Duodenal mucosa (tissue), 2 donors: Measurements from ENCODE around the gene PANK4.
A peak's percentile ranks its signal among the peaks of the same experiment; 100 is the strongest.
"Not testable (repeated sequence)": the region's sequence is repeated elsewhere in the genome, so short reads cannot be mapped to it uniquely, and the experiment has no call there.

Experiments used
- H3K27ac ChIP-seq: one replicate; pipeline ENCODE4 v1.7.0; 2013; ENCODE audit warnings: low read depth, low read length
- H3K27me3 ChIP-seq, 2 donors: one replicate each; pipeline ENCODE4 v1.7.0; 2013; ENCODE audit warnings: low read length in 2 of 2, control low read depth in 1 of 2; ENCODE audit not compliant: insufficient read depth in 2 of 2, control insufficient read depth in 1 of 2
- H3K36me3 ChIP-seq, 2 donors: one replicate each; pipeline ENCODE4 v1.7.0; 2013; ENCODE audit warnings: low read length in 2 of 2, control low read depth in 1 of 2; ENCODE audit not compliant: insufficient read depth in 2 of 2, control insufficient read depth in 1 of 2
- H3K4me1 ChIP-seq, 2 donors: one replicate each; pipeline ENCODE4 v1.7.0; 2013; ENCODE audit warnings: low read length in 2 of 2, control low read depth in 1 of 2; ENCODE audit not compliant: insufficient read depth in 2 of 2, control insufficient read depth in 1 of 2
- H3K4me3 ChIP-seq, 2 donors: one replicate each; pipeline ENCODE4 v1.7.0; 2013; ENCODE audit warnings: low read length in 2 of 2, low read depth in 1 of 2
- H3K9ac ChIP-seq, 2 donors: one replicate each; pipeline ENCODE4 v1.7.0; 2013; ENCODE audit warnings: low read length in 2 of 2, low read depth in 1 of 2
- H3K9me3 ChIP-seq, 2 donors: one replicate each; pipeline ENCODE4 v1.7.0; 2013; ENCODE audit warnings: low read length in 2 of 2, control low read depth in 1 of 2; ENCODE audit not compliant: control insufficient read depth in 1 of 2

The PANK4 gene

DNA sequence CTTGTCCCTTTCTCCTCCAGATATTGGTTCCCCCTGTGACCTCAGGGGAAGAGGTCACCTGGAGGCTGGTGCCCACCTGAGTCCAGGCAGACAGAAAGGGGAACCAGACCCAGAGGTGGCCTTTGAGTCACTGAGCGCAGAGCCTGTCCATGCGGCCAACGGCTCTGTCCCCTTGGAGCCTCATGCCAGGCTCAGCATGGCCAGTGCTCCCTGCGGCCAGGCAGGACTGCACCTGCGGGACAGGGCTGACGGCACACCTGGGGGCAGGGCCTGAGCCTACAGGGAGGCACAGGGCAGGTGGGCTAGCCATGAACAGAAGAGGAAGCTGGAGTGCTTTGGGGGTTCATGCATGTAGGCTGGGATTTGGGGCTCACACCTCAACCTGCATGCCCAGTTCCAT is 32.5 kb upstream of the PANK4 start:
- H3K9ac ChIP-seq: peak overlapping the region in 1 of 2 donors; percentile 10
- H3K4me3 ChIP-seq: no peak overlapping the region
- H3K27ac ChIP-seq: no peak overlapping the region
- H3K9me3 ChIP-seq: no peaks in the 10 kb centered on the region
- H3K27me3 ChIP-seq: no peaks in the 10 kb centered on the region
- peaks cover 40 to 52% of the 10 kb centered on the region in 2 donors for H3K36me3 ChIP-seq
- peaks cover 24 to 49% of the 10 kb centered on the region in 2 donors for H3K4me1 ChIP-seq

DNA sequence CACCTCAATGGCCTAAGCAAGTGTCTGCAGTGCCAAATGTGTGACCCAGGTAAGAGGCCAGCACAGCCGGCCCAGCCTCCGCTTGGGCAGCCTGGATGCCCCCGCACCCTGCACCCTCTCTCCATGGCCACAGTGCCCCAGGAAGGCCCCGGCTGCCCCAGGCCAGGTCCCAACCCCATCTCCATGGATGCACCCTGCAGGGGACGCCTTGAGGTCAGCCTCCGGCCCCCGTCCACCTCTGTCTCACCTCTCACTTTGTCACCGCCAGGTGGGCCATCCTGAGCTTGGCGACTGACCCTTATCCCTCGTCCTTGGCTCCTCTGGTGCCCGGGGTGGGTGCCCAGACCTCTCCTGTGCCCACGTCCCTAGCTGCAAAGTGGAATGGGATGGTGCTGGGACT is 32.0 kb upstream of the PANK4 start:
- Histone ChIP-seq H3K27ac (no peak overlapping the region), H3K9me3 (no peaks in the 10 kb centered on the region), H3K4me3 (peak overlapping the region in 1 of 2 donors; percentile 98), H3K36me3 (peaks cover 38 to 52% of the 10 kb centered on the region in 2 donors), H3K9ac (peak overlapping the region; percentile 99 to 100), H3K4me1 (peaks cover 24 to 52% of the 10 kb centered on the region in 2 donors), H3K27me3 (no peaks in the 10 kb centered on the region)

DNA sequence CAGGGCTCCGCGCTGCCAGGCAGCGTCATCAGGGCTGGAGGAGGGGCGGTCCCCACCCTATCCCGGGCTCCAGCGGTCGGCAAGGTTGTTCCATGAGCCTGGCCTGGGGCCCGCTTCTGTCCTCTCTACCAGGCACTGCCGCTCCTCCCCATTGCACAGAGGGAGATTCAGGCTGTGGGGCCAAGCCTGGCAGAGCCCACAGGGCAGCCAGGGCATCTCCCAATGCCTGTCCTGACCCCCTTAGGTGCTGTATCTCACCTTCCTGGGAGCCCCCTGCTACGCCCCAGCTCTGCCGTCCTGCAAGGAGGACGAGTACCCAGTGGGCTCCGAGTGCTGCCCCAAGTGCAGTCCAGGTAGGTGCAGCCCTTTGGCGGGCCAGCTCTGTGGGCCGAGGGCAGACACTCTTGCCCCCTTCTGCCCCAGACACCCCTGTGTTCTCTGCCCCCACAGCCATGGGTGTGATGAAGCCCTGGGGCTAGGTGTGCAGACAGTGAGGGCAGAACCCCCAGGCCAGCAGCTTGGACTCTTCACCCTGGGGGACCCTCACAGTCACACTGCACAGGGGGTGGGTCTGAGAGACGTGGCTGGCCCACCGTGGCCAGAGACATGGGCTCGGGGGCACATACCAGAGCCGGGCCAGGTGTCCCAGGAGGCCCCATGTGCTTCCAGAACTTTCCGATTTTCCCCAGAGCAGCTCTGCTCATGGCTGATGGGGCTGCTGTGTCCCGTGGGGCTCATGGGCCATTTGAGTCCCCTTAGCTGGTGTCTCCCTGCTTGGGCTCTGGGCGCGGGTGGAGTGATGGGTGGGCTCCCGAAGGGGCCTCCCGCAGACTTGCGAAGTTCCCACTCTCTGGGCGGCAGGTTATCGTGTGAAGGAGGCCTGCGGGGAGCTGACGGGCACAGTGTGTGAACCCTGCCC is 31.3 kb upstream of the PANK4 start:
- Histone ChIP-seq H3K27me3 (no peaks in the 10 kb centered on the region), H3K36me3 (peaks cover 36 to 47% of the 10 kb centered on the region in 2 donors), H3K9ac (peak overlapping the region; percentile 99 to 100), H3K9me3 (no peaks in the 10 kb centered on the region), H3K4me1 (peaks cover 24 to 52% of the 10 kb centered on the region in 2 donors), H3K4me3 (peak overlapping the region; percentile 96 to 98), H3K27ac (peak overlapping the region; percentile 99)

DNA sequence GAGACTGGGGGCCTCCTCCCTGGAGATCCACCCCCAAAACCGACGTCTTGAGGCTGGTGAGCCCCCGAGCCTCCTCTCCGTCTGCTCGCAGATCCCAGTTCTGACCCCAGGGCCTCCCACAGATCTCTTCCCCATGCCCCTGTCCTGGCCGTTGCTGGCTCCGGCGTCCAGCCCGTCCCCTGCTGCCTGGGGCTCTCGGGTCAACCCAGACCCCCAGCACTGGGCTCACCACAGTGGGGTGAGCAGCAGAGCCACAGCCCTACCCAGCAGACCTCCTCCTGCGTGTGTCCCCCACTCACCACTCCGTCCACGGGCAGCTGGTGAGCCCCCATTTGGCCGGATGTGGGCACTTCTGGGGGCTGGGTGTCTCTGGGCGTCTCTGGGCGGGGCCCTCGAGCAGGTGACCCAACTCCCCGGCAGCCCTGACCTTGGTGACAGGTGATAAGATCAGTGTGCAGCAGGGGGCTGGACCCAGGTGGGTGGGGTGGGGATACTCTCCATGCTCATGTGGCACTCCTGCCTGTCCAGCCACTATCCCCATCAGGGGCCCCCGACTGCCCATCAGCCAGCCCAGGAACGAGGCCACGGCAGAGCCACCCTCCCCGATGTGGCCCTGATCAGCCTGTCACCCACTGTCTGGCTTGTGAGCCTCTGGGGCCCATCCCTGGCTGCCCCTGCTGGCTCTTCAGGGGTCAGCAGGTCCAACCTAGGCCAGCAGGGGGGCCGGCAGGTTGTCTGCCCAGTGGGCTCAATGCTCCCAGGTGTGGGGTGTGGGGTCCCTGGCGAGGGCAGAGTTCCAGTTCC is 30.5 kb upstream of the PANK4 start:
- H3K27ac ChIP-seq: peak overlapping the region; percentile 99
- H3K27me3 ChIP-seq: no peaks in the 10 kb centered on the region
- peaks cover 30 to 38% of the 10 kb centered on the region in 2 donors for H3K36me3 ChIP-seq
- H3K9ac ChIP-seq: peak overlapping the region; percentile 99 to 100
- H3K4me1 ChIP-seq: peaks cover 24 to 52% of the 10 kb centered on the region in 2 donors
- peak overlapping the region; percentile 96 to 98 for H3K4me3 ChIP-seq
- H3K9me3 ChIP-seq: no peaks in the 10 kb centered on the region

DNA sequence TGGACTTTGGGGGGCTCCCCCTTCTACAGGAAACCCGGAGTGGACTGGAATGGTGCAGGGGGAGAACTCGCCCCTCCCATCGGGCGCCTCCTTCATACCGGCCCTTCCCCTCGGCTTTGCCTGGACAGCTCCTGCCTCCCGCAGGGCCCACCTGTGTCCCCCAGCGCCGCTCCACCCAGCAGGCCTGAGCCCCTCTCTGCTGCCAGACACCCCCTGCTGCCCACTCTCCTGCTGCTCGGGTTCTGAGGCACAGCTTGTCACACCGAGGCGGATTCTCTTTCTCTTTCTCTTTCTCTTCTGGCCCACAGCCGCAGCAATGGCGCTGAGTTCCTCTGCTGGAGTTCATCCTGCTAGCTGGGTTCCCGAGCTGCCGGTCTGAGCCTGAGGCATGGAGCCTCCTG is 29.9 kb upstream of the PANK4 start, which contains the start of gene TNFRSF14:
TSS of gene TNFRSF14 (plus strand) at position 95 of the 401 bp plus-strand sequence. CDS start at position 389, 294 bp downstream.
- peak within 1 kb of the TSS; percentile 99 to 100 for H3K9ac ChIP-seq
- peaks cover 24 to 52% of the 10 kb centered on the region in 2 donors for H3K4me1 ChIP-seq
- peaks cover 24 to 32% of the 10 kb centered on the region in 2 donors for H3K36me3 ChIP-seq
- peak within 1 kb of the TSS; percentile 99 for H3K27ac ChIP-seq
- no peaks in the 10 kb centered on the region for H3K27me3 ChIP-seq
- H3K4me3 ChIP-seq: peak within 1 kb of the TSS; percentile 96 to 98
- H3K9me3 ChIP-seq: no peaks in the 10 kb centered on the region

DNA sequence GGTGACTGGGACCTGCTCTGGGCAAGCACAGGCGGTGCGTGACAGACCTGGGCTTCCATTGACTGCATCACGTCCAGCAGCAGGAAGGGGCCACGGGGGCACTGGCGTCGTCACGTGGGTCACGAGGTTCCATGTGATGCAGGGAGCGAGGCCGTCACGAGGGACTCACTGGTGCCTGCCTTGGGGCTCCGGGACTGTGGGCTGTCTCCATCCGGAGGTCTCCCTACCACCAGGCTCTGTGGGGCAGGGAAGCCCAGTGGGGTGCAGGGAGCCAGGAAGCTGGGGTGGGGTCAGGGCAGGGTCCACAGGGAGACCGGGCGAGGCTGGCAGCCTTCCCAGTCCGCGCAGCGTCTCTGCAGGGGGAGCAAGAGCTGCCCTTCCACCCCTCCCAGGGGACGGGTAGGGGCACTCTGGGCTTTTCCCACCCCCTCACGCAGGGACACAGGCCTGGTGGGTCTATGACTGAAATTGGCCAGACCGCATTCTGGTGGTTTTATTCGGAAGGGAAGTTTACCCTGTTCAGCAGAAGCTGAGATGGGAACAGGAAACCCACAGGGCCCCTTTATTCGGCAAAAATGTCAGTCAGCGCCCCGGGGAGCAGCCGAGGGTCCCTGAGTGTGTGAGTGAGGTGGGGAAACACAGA is 29.4 kb upstream of the PANK4 start:
- H3K9me3 ChIP-seq: no peaks in the 10 kb centered on the region
- H3K4me1 ChIP-seq: peaks cover 24 to 52% of the 10 kb centered on the region in 2 donors
- H3K36me3 ChIP-seq: peaks cover 19 to 27% of the 10 kb centered on the region in 2 donors
- H3K4me3 ChIP-seq: peak overlapping the region; percentile 96 to 98
- H3K27ac ChIP-seq: peak overlapping the region; percentile 99
- H3K9ac ChIP-seq: peak overlapping the region; percentile 99 to 100
- no peaks in the 10 kb centered on the region for H3K27me3 ChIP-seq

DNA sequence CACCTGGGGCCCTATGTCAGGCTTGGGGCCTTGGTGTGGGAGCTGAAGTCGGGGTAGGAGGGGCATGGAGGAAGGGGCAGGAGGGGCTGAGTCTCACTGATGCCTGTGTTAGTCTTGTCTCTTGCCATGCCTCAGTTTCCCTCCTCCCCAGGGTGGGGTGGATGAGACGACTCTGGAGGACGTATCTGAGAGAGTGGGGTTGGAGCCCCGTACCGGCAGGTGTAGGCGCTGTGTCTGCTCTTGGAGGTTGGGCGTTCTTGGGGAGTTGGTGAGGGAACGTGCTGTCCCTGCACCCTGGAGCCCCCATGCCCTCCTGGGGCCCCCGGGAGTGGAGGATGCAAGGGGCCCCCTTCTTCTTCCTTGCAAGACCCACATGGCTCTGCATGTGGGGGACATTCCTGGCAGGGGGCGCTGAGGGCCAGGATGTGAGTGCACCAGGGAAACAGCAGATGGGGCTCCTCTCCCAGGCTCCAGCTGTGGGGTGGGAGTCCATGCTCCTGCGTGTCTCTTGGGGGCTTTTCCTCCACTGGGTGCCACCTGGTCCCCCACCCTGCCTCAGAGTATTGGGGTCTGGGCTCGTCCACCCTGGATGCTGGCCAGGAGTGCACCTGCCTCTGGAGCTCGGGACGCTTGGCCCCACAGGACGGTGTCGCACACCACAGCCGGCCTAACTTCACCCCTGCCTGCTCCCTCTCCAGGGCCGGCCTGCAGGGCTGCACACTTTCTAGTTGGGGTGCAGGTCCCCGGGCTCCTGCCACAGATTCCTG is 28.4 kb upstream of the PANK4 start:
- Histone ChIP-seq H3K4me3 (peak overlapping the region; percentile 96 to 98), H3K27me3 (no peaks in the 10 kb centered on the region), H3K36me3 (peaks cover 15 to 18% of the 10 kb centered on the region in 2 donors), H3K4me1 (peaks cover 24 to 52% of the 10 kb centered on the region in 2 donors), H3K27ac (peak overlapping the region; percentile 99), H3K9me3 (no peaks in the 10 kb centered on the region), H3K9ac (peak overlapping the region; percentile 99 to 100)

DNA sequence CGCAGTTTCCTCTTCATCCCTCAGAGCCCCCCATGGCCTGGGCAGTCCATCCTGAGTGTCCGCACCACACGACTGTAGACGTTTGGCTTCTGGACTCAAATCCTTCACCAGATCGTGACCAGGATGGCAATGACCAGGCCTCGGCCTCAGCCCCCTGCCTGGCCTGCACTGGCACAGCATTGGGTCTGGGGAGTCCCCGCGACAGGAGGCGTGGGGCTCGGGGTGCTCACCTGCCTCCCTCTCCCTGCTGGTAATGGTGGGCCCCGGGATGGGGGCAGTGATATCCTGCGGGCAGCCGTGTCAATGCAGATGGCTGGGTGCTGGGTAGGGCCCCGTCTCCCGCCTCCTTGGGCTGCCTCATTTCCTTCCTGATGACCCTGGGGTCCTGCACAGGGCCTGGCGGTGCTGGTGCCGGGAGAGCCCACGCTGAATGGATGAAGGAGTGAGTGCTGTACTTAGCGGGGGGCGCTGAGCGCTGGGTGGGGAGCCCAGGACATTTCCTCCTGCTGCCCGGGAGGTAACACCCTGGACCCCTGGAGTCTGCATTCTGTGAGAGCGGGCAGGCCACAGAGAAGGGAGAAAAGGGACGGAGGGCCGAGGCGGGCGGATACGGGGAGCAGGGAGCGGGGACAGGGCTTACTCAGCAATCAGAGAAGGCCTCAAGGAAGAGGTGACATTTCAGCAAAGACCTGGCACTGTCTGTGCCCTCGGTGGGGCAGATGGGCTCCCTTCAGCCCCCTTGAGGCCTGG is 27.6 kb upstream of the PANK4 start:
- Histone ChIP-seq H3K27ac (no peak overlapping the region), H3K27me3 (no peaks in the 10 kb centered on the region), H3K4me1 (peaks cover 27 to 49% of the 10 kb centered on the region in 2 donors), H3K9ac (peak overlapping the region; percentile 99 to 100), H3K36me3 (peaks cover 9 to 10% of the 10 kb centered on the region in 2 donors), H3K9me3 (no peaks in the 10 kb centered on the region), H3K4me3 (peak overlapping the region; percentile 23 to 98)

DNA sequence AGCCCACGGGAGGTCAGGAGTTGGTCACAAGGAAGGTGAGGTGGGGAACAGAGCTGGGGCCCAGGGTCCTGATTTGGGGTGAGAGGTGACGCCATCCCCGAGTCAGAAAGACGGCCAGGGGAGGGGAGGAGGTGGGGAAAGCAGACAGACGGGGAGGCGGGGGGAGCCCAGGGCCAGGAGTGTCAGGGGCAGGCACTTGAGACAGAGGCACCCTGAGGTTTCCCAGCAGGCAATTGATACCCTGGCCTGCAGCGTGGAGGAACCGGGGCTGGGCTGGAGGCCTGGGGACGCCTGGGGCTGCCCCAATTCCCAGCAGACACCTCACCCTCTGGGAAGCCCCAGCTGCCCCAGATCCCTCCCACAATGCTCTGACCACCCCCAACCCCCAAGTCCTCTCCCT is 26.7 kb upstream of the PANK4 start:
- H3K4me1 ChIP-seq: peaks cover 24 to 48% of the 10 kb centered on the region in 2 donors
- not testable (repeated sequence) for H3K27ac ChIP-seq, H3K36me3 ChIP-seq, H3K27me3 ChIP-seq, H3K9ac ChIP-seq, H3K9me3 ChIP-seq, H3K4me3 ChIP-seq
